Measurements from ENCODE around the gene MAGIX.

The MAGIX gene

DNA sequence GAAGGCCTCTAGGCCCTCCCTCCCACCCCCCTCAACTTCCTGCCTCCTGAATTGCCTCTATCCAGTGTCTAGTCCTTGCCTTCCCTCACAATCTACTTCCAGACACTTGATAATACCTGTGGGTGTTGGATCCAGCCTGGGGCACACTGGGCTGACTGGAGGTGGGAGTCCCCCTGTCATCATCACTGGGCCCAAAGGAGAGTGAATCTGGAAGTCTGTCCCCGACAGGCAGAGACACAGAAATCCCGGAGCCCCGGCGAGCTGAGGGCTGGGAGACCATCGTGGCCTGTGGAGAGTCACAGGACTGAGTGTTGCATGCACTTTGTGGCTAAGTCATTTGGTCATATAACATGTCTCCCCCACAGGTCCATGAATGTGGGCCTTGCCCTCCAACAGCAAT lies 45.8 kb downstream of the MAGIX start:
- DNase-seq, result no peak

DNA sequence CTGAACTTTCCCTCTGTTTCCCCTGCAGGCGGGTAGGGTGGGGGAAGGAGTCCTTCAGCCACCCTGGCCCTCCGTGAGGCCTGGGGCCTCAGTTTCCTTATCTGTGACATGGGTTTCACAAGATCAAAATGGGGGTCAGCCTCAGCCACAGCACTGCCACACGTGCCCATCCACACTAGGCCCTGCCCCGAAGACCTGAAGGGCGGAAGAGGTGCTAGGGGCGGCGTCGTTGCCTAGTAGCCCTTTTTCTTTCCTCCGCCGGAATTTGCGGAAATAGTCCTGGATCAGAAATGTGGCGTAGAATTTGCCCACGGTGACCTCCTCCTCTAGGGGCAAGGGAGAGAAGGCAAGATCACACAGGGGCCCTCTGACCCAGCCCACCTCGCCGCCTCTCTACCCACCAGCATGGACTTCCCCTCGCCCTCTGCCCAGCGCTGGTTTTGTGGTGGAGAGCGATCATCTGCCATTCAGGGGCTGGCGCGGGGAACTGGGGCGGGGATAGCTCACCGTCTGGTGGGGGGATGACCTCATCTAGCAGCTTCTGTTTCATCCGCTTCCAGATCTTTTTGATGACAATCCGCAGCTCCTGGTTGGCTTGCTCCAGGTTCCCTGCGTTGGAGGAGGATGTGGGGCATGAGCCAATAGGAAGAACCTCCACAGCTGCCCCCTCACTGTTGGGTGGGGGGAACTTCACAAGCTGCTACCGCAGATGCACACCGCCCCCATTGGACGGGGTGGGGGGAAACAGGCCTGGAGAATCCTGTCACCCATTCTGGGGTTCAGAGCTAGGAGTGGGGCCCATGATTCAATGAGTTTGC lies 47.1 kb downstream of the MAGIX start:
- no peak for DNase-seq

DNA sequence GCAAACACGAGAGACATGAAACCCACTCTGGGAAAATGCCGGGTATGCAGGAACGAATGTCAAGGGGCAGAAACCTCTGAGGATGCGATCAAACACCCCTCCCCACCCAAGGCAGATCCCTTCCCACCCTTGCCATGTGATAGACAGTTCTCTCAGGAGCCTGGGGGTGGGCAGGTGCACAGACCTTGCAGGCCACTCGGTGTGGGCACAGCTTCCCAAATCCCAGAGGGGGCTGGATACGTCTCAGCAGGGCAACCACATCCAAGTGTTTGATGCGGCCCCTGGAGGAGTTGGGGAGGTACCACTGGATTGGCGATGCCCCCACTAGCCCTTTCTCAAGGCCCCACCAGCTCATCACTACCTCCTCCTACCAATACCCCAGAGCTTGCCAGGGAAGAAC lies 47.8 kb downstream of the MAGIX start:
- DNase-seq, result no peak

DNA sequence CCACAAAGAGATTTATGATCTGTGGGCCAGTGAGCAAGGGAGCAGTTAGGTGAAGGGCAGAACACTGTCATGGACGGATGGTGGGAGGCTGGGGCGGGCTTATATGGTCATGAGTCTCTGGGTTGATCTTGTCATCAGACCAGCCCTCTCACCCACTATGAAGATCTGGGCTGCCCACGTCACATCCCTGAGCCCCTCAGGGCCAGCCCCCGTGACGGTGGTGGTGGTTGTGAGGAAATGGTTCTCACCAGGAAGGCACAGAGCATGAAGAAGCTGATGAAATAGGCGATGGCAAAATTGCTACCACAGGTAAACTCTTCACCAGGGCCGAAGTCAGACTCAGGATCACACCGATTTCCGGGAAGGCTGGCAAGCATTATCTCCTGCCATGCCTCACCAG lies 48.5 kb downstream of the MAGIX start:
- no peak for DNase-seq

DNA sequence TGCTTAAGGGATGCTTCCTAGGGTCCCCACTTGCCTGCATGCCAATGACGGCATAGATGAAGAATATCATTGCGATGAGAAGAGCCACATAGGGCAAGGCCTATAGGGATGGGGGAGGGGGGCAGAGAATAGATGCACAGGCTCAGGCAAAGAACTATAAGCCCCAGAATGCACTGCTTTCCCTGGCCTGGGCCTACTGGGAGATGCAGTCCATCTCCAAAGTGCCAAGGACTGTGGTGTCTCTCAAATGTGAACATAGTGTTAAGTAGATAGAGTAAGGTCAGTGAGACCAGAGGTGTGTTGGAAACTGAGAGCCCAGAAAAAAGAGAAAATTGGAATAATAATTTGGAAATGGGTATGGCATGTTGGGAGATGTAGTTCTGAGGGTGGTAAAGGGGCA lies 49.7 kb downstream of the MAGIX start:
- no peak for DNase-seq

DNA sequence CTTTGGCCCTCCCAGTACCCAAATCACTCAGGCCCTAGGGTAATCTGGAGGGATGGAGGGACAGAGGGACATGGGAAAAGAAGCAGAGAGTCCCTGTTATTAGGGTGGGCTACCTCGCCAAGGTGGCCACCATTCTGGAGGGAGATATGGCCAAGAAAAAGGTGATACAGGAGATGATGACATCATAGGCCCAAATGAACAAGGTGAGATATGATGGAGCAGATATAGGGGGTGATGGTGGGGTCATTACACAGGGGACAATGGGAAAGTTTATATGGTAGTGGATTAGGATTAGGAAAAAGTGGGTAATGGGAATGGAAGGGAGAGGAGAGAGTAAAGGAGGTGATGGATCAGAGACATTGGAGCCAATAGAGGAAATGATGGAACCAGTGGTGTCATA lies 50.3 kb downstream of the MAGIX start:
- DNase-seq, result no peak

DNA sequence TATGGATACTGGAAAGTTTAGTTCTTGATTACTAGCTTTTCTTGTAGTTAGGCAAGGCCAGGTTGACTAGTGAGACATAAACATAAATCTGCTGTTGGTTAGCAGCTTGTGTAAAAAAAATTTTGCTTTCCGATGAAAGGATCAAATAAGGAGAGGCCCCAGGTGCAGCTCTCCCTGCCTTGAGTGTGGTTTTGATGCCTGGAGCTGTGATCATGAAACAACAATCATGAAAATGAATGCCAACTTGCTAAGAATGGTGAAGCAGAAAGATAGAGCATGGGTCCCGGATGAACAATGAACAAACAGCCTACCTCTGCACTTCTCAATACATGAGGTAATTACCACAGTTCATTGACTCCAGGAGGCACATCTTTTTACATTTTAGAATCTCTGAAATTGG lies 51.9 kb downstream of the MAGIX start:
- DNase-seq, result no peak

DNA sequence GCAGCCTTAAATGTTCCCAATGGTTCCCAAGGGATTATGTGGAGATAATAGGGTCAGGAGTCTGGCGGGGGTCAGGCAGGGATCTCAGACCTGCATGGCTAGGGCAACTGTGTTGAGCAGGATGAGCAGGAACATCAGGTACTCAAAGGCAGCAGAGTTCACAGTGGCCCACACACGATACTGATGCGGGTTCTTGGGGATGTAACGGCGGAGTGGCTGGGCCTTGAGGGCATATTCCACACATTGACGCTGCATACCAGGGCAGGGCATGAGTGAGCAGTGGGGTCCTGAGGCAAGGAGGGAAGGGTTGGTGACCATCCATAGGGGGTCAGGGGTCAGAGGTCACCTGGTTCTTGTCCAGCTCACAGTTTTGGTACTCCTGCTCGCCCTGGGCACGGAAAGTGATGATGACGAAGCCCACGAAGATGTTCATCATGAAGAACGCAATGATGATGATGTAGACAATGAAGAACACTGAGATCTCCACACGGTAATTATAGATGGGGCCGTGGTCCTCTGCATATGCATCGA lies 52.5 kb downstream of the MAGIX start:
- DNase-seq, result no peak
